GM18499 (cell line): ENCODE measurements around the gene GSTM1.
"Not testable (repeated sequence)": the region's sequence is repeated elsewhere in the genome, so short reads cannot be mapped to it uniquely, and the experiment has no call there.

Source experiments
- ATAC-seq: cut with Tn5 transposase; IDR thresholded peaks from one replicate; pipeline ENCODE4 v1.9.1; 2021; ENCODE audit warnings: moderate number of reproducible peaks; ENCODE audit not compliant: insufficient read depth, unreplicated experiment

GSTM1 gene

GRCh38 chr1:109694400-109694799 is 6.8 kb downstream of the GSTM1 start:
- ATAC-seq = not testable (repeated sequence)

- ATAC-seq = not testable (repeated sequence)
Observed at GRCh38 chr1:109695138-109695537, 7.5 kb downstream of the GSTM1 start.

GRCh38 chr1:109697066-109697465 is 9.4 kb downstream of the GSTM1 start:
- ATAC-seq = no peak

GRCh38 chr1:109697861-109698260 is 10.2 kb downstream of the GSTM1 start:
- not testable (repeated sequence) for ATAC-seq

GRCh38 chr1:109702940-109703339 is 15.3 kb downstream of the GSTM1 start:
- not testable (repeated sequence) for ATAC-seq

GRCh38 chr1:109704173-109704572 is 16.6 kb downstream of the GSTM1 start:
- no peak for ATAC-seq

- no peak for ATAC-seq
Observed at GRCh38 chr1:109705411-109705810, 17.8 kb downstream of the GSTM1 start.

- not testable (repeated sequence) for ATAC-seq
Observed at GRCh38 chr1:109708949-109709348, 21.3 kb downstream of the GSTM1 start.

GRCh38 chr1:109709822-109710221 is 22.2 kb downstream of the GSTM1 start:
- not testable (repeated sequence) for ATAC-seq

GRCh38 chr1:109711593-109712320 is 24.1 kb downstream of the GSTM1 start, which contains the start of gene GSTM5:
TSS of gene GSTM5 (plus strand) at chr1:109712251. CDS start at chr1:109712313, 62 bp downstream.
- ATAC-seq = not testable (repeated sequence)

- no peak for ATAC-seq
Observed at GRCh38 chr1:109712321-109712864, 24.8 kb downstream of the GSTM1 start.

GRCh38 chr1:109713636-109714035 is 26.0 kb downstream of the GSTM1 start:
- ATAC-seq = no peak

GRCh38 chr1:109714661-109715372 is 27.2 kb downstream of the GSTM1 start:
- no peak for ATAC-seq

- ATAC-seq = no peak
Observed at GRCh38 chr1:109716121-109716520, 28.5 kb downstream of the GSTM1 start.

- no peak for ATAC-seq
Observed at GRCh38 chr1:109716570-109717090, 29.0 kb downstream of the GSTM1 start.

- no peak for ATAC-seq
Observed at GRCh38 chr1:109717729-109718128, 30.1 kb downstream of the GSTM1 start.

- no peak for ATAC-seq
Observed at GRCh38 chr1:109718495-109718894, 30.9 kb downstream of the GSTM1 start.

- no peak for ATAC-seq
Observed at GRCh38 chr1:109719337-109719837, 31.8 kb downstream of the GSTM1 start.

- no peak for ATAC-seq
Observed at GRCh38 chr1:109721042-109721441, 33.4 kb downstream of the GSTM1 start.

GRCh38 chr1:109721971-109722370 is 34.4 kb downstream of the GSTM1 start:
- ATAC-seq = no peak
